ENCODE results near the gene MT1G.
"Not testable (repeated sequence)": the region's sequence is repeated elsewhere in the genome, so short reads cannot be mapped to it uniquely, and the experiment has no call there.

MT1G gene

DNA sequence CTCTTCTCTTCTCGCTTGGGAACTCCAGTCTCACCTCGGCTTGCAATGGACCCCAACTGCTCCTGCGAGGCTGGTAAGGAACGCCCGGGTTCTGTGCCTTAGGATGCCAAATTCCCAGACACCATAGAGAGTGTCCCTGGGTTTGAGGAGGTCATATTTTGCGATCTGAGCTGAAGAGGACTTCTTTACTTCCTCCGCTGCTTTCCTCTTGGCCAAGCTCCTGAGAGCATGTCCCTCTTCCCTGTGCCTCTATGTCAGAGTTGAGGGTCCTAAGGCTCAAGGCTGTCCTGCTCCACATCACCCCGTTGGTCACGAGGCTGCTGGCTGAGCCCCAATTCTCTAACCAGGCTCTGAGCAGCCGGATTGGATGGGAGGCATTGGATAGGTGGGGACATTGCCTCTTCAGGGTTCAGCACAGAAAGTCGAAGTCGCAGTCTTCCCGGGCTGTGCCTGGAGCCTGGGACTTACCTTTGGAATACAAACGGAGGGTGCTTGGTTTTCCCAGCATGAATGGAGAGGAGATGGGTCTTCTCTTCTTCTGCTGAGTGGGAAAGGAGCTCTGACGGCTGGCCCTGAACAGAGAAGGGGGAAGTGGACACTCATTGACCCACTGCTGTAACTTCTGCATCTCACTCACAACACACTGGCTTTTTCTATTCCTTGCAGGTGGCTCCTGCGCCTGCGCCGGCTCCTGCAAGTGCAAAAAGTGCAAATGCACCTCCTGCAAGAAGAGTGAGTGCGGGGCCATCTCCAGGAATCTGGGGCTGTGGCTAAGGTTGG, 2.2 kb upstream of the MT1G start:
- no peak overlapping the region for H3K4me3 ChIP-seq (ENCODE audit: low read depth, low read length)
- TF ChIP-seq, protein P1, sequence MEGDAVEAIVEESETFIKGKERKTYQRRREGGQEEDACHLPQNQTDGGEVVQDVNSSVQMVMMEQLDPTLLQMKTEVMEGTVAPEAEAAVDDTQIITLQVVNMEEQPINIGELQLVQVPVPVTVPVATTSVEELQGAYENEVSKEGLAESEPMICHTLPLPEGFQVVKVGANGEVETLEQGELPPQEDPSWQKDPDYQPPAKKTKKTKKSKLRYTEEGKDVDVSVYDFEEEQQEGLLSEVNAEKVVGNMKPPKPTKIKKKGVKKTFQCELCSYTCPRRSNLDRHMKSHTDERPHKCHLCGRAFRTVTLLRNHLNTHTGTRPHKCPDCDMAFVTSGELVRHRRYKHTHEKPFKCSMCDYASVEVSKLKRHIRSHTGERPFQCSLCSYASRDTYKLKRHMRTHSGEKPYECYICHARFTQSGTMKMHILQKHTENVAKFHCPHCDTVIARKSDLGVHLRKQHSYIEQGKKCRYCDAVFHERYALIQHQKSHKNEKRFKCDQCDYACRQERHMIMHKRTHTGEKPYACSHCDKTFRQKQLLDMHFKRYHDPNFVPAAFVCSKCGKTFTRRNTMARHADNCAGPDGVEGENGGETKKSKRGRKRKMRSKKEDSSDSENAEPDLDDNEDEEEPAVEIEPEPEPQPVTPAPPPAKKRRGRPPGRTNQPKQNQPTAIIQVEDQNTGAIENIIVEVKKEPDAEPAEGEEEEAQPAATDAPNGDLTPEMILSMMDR (IDR thresholded peaks at IDR 0.05; ENCODE audit: low read depth, low read length) = no peak

GRCh38 chr16:56669005-56669839, 1.4 kb upstream of the MT1G start, which contains the start of gene MT1H:
Gene MT1H, plus strand, starts transcription at chr16:56669814. Its CDS starts 71 bp downstream, at chr16:56669885.
- H3K4me3 ChIP-seq (ENCODE audit: low read depth, low read length) = no peak within 1 kb of the TSS
- TF ChIP-seq, protein P1 (IDR thresholded peaks at IDR 0.05; ENCODE audit: low read depth, low read length) = no peak

DNA sequence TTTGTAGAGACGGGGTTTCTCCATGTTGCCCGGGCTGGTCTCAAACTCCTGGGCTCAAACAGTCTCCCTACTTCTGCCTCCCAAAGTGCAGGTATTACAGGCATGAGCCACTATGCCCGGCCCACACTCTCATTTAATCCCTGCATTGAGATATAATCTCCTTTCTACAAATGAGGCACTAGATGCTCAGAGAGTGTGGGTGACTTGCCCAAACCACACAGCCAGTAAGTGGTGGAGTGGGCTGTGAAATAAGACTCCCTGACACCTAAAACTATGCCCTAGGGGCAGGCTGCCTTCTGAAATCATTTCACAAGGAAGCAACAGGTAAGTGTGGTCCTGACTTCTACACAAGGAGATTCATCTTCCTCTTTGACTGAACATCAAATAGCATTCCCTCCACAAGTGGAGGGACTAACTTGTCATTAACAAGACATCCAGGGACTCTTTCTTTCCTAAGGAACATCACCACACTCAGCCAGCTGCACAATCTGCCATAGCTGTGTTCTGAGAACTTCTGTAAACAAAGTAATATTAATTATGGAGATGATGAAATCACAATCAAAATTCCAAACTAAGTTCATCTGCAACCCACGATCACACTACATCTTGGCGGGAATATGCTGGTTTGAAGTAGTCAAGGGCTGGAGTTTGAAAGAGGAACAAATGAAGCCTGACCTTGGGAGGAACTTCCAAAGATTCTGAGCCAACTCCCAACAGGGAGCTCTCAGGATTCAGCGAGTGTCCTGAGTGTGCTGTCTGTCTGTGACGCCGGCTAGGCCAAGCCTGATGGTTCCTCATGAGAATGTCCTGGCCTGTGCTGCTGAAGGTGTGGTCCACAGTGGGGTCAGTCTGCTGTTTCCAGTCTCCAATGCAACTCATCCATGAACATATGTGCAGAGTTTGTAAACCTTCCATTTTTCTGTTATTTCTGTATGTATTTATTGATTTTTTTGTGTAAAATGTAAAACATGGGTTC, 2.3 kb downstream of the MT1G start:
- not testable (repeated sequence) for H3K4me3 ChIP-seq (ENCODE audit: low read depth, low read length)

GRCh38 chr16:56664506-56664905, 3.4 kb downstream of the MT1G start:
- H3K4me3 ChIP-seq (ENCODE audit: low read depth, low read length) = no peak overlapping the region
- TF ChIP-seq, protein P1 (IDR thresholded peaks at IDR 0.05; ENCODE audit: low read depth, low read length) = no peak

DNA sequence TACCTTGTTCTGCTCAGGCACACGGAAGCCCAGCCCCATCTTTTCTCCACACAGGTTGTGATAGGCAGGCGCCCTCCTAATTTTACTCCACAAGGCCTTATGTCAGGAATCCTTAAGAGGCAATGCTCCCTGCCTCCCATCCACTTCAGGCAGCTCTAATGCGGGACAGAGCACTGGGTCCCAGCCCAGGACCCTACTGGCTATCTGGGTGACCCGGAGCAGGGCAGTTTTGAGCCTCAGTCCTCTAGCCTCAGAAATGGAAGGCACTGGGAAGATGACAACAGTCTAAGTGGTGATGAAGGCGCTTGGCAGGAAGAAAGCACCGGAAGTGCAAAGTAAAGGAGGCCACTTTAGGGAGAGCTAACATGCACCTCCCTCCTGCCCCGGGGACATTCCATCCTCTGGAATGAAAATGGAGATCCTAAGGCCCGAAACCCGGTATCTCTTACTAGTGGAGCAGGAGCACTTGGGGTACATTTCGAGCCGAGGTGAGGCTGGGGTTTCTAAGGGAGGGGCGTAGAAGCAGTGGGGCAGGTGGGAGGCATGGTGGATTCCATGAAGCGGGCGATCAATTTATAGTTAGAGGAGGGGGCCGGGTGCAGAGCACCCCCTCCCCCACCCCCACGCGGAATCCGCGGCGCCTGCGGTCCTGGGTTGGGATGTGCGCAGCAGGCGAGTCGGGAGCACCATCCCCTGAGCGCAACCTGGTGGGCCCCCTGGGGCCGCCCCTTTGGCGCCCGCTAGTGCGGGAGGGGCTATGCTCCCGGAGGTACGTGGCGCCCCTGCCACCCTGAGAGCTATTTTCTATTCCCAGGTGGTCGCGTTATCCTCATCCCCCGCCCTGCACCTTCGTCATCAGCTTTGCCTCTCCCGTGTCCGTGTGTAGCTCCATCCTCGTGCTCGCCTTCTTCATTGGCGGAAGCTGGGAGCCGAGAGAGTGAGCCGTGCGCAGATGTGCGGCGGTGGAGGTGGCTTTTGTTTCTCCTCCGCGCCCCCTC, 5.2 kb downstream of the MT1G start:
- TF ChIP-seq, protein P1 (IDR thresholded peaks at IDR 0.05; ENCODE audit: low read depth, low read length) = no peak
- H3K4me3 ChIP-seq (ENCODE audit: low read depth, low read length) = no peak overlapping the region

DNA sequence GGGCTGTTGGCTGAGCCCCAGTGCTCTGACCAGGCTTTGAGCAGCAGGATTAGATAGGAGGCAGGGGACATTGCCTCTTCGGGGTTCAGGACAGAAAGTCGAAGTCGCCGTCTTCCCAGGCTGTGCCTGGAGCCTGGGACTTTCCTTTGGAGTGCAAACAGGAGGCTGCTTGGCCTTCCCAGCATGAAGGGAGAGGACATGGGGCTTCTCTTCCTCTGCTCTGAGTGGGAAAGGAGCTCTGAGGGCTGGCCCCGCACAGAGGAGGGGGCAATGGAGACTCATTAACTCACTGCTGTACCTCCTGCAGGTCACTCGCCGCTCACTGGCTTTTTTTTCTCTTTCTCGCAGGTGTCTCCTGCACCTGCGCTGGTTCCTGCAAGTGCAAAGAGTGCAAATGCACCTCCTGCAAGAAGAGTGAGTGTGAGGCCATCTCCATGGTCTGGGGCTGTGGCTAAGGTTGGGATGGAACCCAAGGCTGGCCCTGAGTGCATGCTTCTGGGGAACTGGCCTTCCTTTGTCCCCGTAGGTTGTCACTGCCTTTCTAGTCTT, 9.5 kb downstream of the MT1G start:
- H3K4me3 ChIP-seq (ENCODE audit: low read depth, low read length) = no peak overlapping the region
- TF ChIP-seq, protein P1 (IDR thresholded peaks at IDR 0.05; ENCODE audit: low read depth, low read length) = no peak
